Measurements from ENCODE around the gene FAM53A. TPM values are rescaled to one million over a fixed set of nuclear protein-coding genes. Genes with fewer than 3 reads are reported as not detected.
"Not testable (repeated sequence)": the region's sequence is repeated elsewhere in the genome, so short reads cannot be mapped to it uniquely, and the experiment has no call there.

The FAM53A gene
- total and polyA plus RNA-seq, 2 experiments from 2014 or later, result 4.7 to 6.8 TPM

DNA sequence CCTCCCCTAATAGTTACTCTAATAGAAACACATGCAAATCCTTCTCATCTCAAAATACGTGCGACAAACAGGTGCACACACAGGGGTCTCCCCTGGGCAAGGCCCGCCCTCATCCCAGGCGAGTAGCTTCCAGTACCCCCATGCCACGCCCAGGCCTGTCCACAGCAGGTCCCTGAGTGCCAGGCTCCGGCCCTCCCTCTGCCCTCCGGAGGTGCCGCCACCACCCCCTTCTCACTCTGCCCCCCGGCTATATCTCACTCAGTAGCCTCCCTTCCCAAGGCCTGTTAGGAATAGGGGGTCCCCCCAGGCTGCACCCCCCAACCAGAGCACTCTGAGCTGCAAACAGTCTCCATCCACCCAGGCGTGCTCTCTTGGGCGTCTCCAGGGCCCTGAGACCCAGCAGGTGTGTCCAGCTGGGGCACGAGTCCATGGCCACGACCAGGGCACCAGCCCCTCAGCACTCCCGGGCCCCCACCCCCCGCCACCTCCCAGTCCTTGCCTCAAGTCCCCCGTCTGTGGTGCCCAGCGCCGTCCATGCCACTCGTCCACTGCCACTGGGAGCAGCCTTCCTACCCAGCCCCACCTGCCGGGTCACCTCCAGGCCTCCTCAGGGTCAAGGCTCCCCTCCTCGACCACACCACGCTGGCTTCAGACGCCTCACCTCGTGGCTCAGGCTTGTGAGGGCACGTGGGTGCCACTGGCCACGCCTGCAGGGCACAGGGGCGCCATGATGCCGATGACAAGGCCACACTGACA lies 41.7 kb downstream of the FAM53A start:
- Histone ChIP-seq H3K27ac (no peak overlapping the region), H3K4me2 (no peak overlapping the region), H3K4me1 (ENCODE audit: insufficient read depth) (peaks cover 12% of the 10 kb centered on the region), H3K9me2 (replicated peaks; ENCODE audit: insufficient read depth) (no peaks in the 10 kb centered on the region), H3K4me3 (no peak overlapping the region), H3K36me3 (replicated peaks; ENCODE audit: insufficient read depth, low read depth) (no peaks in the 10 kb centered on the region), H2AFZ (no peak overlapping the region), H3K27me3 (no peaks in the 10 kb centered on the region), H3K79me2 (no peaks in the 10 kb centered on the region), H4K20me1 (ENCODE audit: insufficient read depth, poor library complexity, severe bottlenecking) (no peaks in the 10 kb centered on the region), H3K9me3 (ENCODE audit: low read depth) (no peaks in the 10 kb centered on the region)
- no peak for DNase-seq (ENCODE audit: low spot score)
- WGBS (ENCODE audit: low lambda C conversion rate, missing lambda C conversion rate), result 96% methylated on average over 23 of the region's 28 CpGs
- TF ChIP-seq, protein P1, sequence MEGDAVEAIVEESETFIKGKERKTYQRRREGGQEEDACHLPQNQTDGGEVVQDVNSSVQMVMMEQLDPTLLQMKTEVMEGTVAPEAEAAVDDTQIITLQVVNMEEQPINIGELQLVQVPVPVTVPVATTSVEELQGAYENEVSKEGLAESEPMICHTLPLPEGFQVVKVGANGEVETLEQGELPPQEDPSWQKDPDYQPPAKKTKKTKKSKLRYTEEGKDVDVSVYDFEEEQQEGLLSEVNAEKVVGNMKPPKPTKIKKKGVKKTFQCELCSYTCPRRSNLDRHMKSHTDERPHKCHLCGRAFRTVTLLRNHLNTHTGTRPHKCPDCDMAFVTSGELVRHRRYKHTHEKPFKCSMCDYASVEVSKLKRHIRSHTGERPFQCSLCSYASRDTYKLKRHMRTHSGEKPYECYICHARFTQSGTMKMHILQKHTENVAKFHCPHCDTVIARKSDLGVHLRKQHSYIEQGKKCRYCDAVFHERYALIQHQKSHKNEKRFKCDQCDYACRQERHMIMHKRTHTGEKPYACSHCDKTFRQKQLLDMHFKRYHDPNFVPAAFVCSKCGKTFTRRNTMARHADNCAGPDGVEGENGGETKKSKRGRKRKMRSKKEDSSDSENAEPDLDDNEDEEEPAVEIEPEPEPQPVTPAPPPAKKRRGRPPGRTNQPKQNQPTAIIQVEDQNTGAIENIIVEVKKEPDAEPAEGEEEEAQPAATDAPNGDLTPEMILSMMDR (IDR thresholded peaks at IDR 0.05; ENCODE audit: poor library complexity), result no peak

DNA sequence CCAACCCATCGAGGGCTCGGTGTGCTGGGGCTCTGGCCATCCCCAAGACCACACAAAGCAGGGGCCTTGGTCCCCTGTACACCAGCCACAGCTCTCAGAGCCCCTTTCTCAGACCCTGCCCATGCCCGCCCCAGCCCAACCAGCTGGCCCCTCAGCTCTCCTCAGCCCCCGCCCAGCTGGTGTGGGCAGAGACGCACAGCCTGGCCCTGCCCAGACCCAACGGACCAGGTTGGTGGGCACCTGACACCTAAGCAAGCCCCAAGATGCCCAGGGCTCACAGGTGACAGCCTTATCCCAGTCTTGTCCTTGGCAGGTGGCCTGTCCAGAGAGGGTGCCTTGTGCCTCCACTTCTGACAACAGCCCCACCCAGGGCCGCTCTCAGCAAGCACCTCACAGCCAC lies 42.4 kb downstream of the FAM53A start:
- Histone ChIP-seq H3K9me2 (replicated peaks; ENCODE audit: insufficient read depth) (no peaks in the 10 kb centered on the region), H3K4me3 (no peak overlapping the region), H3K36me3 (replicated peaks; ENCODE audit: insufficient read depth, low read depth) (no peaks in the 10 kb centered on the region), H3K4me1 (ENCODE audit: insufficient read depth) (peaks cover 12% of the 10 kb centered on the region), H3K4me2 (no peak overlapping the region), H3K79me2 (no peaks in the 10 kb centered on the region), H3K9me3 (ENCODE audit: low read depth) (no peaks in the 10 kb centered on the region), H2AFZ (no peak overlapping the region), H3K27ac (no peak overlapping the region), H4K20me1 (ENCODE audit: insufficient read depth, poor library complexity, severe bottlenecking) (no peaks in the 10 kb centered on the region), H3K27me3 (no peaks in the 10 kb centered on the region)
- no peak for DNase-seq (ENCODE audit: low spot score)
- TF ChIP-seq EZH2 (IDR thresholded peaks at IDR 0.05; ENCODE audit: borderline replicate concordance), result no peak
- no peak for TF ChIP-seq EZH2phosphoT487 (IDR thresholded peaks at IDR 0.05; ENCODE audit: low read depth, severe bottlenecking, unreplicated experiment)
- TF ChIP-seq, protein P1 (IDR thresholded peaks at IDR 0.05; ENCODE audit: poor library complexity), result no peak
- 88% methylated on average over 7 of the region's 7 CpGs for WGBS (ENCODE audit: low lambda C conversion rate, missing lambda C conversion rate)

DNA sequence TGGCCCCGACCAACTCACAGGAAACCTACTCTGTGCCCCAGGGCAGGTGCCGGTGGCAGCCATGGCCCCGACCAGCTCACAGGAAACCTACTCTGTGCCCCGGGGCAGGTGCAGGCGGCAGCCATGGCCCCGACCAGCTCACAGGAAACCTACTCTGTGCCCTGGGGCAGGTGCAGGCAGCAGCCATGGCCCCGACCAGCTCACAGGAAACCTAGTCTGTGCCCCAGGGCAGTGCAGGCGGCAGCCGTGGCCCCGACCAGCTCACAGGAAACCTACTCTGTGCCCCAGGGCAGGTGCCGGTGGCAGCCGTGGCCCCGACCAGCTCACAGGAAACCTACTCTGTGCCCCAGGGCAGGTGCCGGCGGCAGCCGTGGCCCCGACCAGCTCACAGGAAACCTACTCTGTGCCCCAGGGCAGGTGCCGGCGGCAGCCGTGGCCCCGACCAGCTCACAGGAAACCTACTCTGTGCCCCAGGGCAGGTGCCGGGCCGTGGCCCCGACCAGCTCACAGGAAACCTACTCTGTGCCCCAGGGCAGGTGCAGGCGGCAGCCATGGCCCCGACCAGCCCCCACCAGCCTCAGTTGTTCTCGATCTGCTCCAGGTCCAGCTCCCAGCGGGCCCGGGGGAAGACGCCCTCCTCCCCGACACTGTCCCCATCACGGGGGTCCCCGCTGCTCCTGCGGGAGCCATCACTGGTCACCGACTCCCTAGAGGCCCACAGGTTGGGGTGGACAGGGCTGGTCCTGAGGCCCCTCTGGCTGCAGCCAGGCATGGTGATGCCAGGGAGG lies 43.2 kb downstream of the FAM53A start:
- not testable (repeated sequence) for H3K27me3 ChIP-seq; H3K9me2 ChIP-seq (replicated peaks; ENCODE audit: insufficient read depth); H3K4me3 ChIP-seq; DNase-seq (ENCODE audit: low spot score); H2AFZ ChIP-seq; H3K79me2 ChIP-seq; H3K9me3 ChIP-seq (ENCODE audit: low read depth); H3K4me2 ChIP-seq; H4K20me1 ChIP-seq (ENCODE audit: insufficient read depth, poor library complexity, severe bottlenecking); H3K27ac ChIP-seq; H3K36me3 ChIP-seq (replicated peaks; ENCODE audit: insufficient read depth, low read depth)
- 94% methylated on average over 20 of the region's 35 CpGs for WGBS (ENCODE audit: low lambda C conversion rate, missing lambda C conversion rate)
- H3K4me1 ChIP-seq (ENCODE audit: insufficient read depth), result peaks cover 12% of the 10 kb centered on the region

DNA sequence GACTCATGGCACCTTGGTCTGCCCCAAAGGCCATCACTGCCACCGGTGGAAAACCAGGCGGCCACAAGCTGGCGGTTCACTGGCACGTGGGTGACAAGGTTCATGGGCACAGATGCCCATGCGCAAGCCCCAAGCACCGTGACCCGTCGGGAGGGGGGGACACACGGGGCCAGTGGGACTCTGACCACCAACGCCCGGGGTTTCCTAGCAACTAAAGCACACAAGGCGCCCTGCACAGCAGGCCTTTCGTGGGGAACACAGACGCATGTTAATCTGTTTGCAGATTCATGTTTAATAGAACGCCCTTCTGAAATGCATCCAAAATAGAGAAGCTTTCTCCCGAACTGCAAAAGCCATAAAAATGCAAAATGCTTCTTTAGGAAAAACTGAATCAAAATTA lies 43.9 kb downstream of the FAM53A start:
- no peaks in the 10 kb centered on the region for H3K79me2 ChIP-seq
- TF ChIP-seq, protein P1 (IDR thresholded peaks at IDR 0.05; ENCODE audit: poor library complexity), result no peak
- TF ChIP-seq EZH2phosphoT487 (IDR thresholded peaks at IDR 0.05; ENCODE audit: low read depth, severe bottlenecking, unreplicated experiment), result no peak
- no peak for TF ChIP-seq EZH2 (IDR thresholded peaks at IDR 0.05; ENCODE audit: borderline replicate concordance)
- no peak overlapping the region for H3K4me3 ChIP-seq
- DNase-seq (ENCODE audit: low spot score), result no peak
- no peaks in the 10 kb centered on the region for H3K27me3 ChIP-seq
- no peaks in the 10 kb centered on the region for H4K20me1 ChIP-seq (ENCODE audit: insufficient read depth, poor library complexity, severe bottlenecking)
- no peaks in the 10 kb centered on the region for H3K9me2 ChIP-seq (replicated peaks; ENCODE audit: insufficient read depth)
- 83% methylated on average over 15 of the region's 16 CpGs for WGBS (ENCODE audit: low lambda C conversion rate, missing lambda C conversion rate)
- no peaks in the 10 kb centered on the region for H3K36me3 ChIP-seq (replicated peaks; ENCODE audit: insufficient read depth, low read depth)
- H3K4me2 ChIP-seq, result no peak overlapping the region
- H3K27ac ChIP-seq, result no peak overlapping the region
- no peak overlapping the region for H2AFZ ChIP-seq
- no peaks in the 10 kb centered on the region for H3K9me3 ChIP-seq (ENCODE audit: low read depth)
- H3K4me1 ChIP-seq (ENCODE audit: insufficient read depth), result peaks cover 11% of the 10 kb centered on the region
